Activated naive CD4-positive, alpha-beta T cell treated with anti-CD3 and anti-CD28 coated beads, Interleukin-2, amount 50 U/mL, for 72 hours (primary cell): ENCODE data around the gene HYLS1. TPM values are rescaled to one million over a fixed set of nuclear protein-coding genes. Genes with fewer than 3 reads are reported as not detected.

ENCODE experiments used
- total RNA-seq, 2 donors: library from RNA; stranded (reverse); gene quantifications; one replicate each; pipeline ENCODE4 v1.2.3, GENCODE V29; 2022

Gene HYLS1
- total RNA-seq, 2 donors from 2014 or later = 6.4 to 7.0 TPM

Other genes starting within 250 kb of the HYLS1 start
- not detected for gene ACRV1, start 206.8 kb upstream of the HYLS1 start, total RNA-seq
- not detected for gene PATE1, start 141.4 kb upstream of the HYLS1 start, total RNA-seq
- not detected for gene PATE2, start 108.8 kb upstream of the HYLS1 start, total RNA-seq
- not detected for gene PATE3, start 99.5 kb upstream of the HYLS1 start, total RNA-seq
- not detected for gene PATE4, start 54.4 kb upstream of the HYLS1 start, total RNA-seq
- 10 to 100 TPM; 10.2 to 32.2 TPM for gene PUS3, start 15.5 kb downstream of the HYLS1 start, total RNA-seq
- 1 to 10 TPM in 1 of 2 donors, not detected in 1; 4.2 TPM for gene DDX25, start 16.8 kb downstream of the HYLS1 start, total RNA-seq
- not detected for gene VSIG10L2, start 58.4 kb downstream of the HYLS1 start, total RNA-seq
- gene CDON, start 175.2 kb downstream of the HYLS1 start, total RNA-seq = 1 to 10 TPM; 2.8 to 6.9 TPM